ENCODE results near the gene LRRC36. TPM values are rescaled to one million over a fixed set of nuclear protein-coding genes. Genes with fewer than 3 reads are reported as not detected.

The LRRC36 gene
- polyA plus RNA-seq, 1 donor, result 2.5 TPM

DNA sequence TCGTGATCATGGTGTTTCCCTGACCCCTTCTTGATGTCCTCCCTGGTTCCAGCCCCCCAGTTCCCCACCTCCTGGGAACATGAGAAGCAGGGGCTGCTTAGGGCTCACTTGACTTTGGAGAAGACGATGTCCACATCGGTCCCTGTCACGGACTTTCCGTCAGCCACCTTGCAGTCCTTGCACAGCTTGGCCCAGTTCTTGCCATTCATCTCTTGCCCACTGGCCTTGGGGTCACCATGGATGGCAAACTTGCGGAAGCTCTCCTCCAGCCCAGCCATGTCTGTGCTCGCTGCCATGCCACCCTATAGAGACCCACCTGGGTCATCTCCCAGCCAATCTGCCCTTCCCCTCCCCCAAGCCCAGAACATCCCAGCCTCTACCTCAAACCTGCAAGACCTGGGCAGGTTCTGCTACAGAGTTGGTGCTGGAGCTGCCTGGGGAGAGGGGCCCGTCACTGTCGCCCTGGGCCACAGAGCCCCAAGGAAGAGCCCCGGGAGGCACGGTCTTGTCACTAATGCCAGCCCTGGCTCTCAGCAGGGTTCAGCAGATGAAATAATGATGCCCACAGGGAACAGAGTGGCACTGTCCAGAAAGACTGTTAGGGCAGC, 64.3 kb downstream of the LRRC36 start:
- H3K36me3 ChIP-seq (ENCODE audit: control insufficient read depth, insufficient read depth, low read length), result peaks cover 6% of the 10 kb centered on the region
- no peak for DNase-seq
- peaks cover 35% of the 10 kb centered on the region for H3K4me1 ChIP-seq (ENCODE audit: control insufficient read depth, insufficient read depth, low read length)
- H3K9me3 ChIP-seq (ENCODE audit: control insufficient read depth, low read depth, low read length), result no peaks in the 10 kb centered on the region
- H3K27ac ChIP-seq (ENCODE audit: low read length), result no peak overlapping the region
- WGBS (ENCODE audit: insufficient coverage, low lambda C conversion rate), result 100% methylated on average over 1 of the region's 11 CpGs
- H3K4me3 ChIP-seq (ENCODE audit: low read length), result no peak overlapping the region
- peaks cover 11% of the 10 kb centered on the region for H3K27me3 ChIP-seq (ENCODE audit: control insufficient read depth, insufficient read depth, low read length)

DNA sequence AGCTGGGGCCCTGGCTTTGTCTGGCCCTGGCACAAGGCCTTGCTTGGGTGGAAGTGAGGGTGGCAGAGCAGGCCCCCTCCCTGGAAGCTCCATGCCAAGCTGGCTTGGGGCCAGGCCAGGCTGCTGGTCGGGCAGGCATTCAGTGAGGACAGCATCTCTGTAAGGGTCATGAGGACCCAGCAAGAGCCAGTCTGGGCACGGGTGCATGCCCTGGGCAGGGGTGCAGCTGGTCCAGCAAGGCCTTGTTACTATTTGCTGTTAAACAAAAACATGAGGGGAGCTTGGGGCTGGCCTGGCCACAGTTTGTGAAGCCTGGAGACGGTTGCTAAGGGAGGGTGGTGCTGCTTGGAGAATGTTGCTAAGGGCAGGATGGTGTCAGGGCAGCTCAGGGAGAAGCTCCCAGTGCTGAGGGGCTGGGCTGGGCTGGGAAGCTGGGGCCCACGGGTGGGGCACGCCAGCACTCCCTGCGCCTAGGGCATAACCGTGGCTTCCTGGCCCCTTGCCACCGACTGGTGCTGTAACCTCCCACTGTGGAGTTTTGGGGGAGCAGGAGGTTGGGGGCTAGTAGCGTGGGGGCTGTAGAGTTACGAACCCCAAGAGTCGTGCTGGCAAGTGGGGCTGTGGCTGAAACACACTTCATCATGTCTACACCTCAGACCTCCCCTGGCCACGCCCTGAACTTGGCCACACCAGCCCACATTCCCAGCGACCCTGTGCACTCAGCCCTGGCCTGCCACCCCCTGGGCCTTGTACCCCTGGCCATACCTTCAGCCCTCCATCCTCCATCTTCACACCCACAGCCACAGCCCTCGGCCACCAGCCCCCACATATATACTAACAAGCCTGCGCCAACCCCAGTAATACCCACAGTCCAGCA, 65.0 kb downstream of the LRRC36 start:
- H3K36me3 ChIP-seq (ENCODE audit: control insufficient read depth, insufficient read depth, low read length), result peaks cover 6% of the 10 kb centered on the region
- DNase-seq, result peak in 1 of 2 donors; percentile 29
- WGBS (ENCODE audit: insufficient coverage, low lambda C conversion rate), result no CpG with 5 or more reads among the region's 15 CpGs
- H3K27ac ChIP-seq (ENCODE audit: low read length), result peak overlapping the region; percentile 22
- H3K4me3 ChIP-seq (ENCODE audit: low read length), result peak overlapping the region; percentile 7
- no peaks in the 10 kb centered on the region for H3K9me3 ChIP-seq (ENCODE audit: control insufficient read depth, low read depth, low read length)
- H3K27me3 ChIP-seq (ENCODE audit: control insufficient read depth, insufficient read depth, low read length), result peaks cover 11% of the 10 kb centered on the region
- peaks cover 42% of the 10 kb centered on the region for H3K4me1 ChIP-seq (ENCODE audit: control insufficient read depth, insufficient read depth, low read length)

DNA sequence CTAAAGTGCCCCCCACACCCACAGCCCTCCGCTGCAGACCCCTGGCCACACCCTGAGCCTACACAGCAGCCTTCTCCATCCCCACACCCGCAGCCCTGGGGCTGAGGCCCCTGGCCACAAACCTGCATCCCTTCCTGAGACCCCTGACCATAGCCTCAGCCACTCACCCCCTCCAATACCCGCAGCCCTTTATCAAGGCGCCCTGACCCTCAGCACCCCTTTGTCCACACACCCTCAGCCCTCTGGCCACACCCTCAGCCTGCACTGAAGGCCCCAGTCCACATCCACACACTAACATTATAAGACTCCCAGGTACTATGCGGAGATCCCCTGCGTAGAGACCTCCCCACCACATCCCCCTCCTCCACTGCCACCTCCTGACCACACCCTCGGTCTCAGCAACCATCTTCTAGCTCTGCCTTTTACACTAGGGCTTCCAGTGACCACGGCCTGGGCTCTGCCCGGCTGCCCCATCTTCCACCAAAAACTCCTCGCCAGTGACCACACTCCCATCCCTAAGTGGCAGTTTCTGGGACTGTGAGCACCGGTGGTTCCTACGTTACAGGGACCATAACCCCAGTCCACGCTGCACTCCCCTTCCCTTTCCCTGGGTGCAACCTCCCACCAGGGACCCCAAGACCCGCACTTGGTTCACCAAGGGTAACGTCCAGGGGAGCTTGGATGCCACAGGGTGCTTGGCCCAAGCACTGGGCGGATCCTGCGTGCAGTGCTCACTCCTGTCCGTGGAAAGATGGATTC, 65.9 kb downstream of the LRRC36 start:
- Histone ChIP-seq H3K4me3 (ENCODE audit: low read length) (peak overlapping the region; percentile 52), H3K27ac (ENCODE audit: low read length) (peak overlapping the region; percentile 39), H3K9me3 (ENCODE audit: control insufficient read depth, low read depth, low read length) (no peaks in the 10 kb centered on the region), H3K4me1 (ENCODE audit: control insufficient read depth, insufficient read depth, low read length) (peaks cover 50% of the 10 kb centered on the region), H3K27me3 (ENCODE audit: control insufficient read depth, insufficient read depth, low read length) (peaks cover 11% of the 10 kb centered on the region), H3K36me3 (ENCODE audit: control insufficient read depth, insufficient read depth, low read length) (peaks cover 6% of the 10 kb centered on the region)
- WGBS (ENCODE audit: insufficient coverage, low lambda C conversion rate), result no CpG with 5 or more reads among the region's 18 CpGs
- DNase-seq, result peak in 1 of 2 donors; percentile 14

DNA sequence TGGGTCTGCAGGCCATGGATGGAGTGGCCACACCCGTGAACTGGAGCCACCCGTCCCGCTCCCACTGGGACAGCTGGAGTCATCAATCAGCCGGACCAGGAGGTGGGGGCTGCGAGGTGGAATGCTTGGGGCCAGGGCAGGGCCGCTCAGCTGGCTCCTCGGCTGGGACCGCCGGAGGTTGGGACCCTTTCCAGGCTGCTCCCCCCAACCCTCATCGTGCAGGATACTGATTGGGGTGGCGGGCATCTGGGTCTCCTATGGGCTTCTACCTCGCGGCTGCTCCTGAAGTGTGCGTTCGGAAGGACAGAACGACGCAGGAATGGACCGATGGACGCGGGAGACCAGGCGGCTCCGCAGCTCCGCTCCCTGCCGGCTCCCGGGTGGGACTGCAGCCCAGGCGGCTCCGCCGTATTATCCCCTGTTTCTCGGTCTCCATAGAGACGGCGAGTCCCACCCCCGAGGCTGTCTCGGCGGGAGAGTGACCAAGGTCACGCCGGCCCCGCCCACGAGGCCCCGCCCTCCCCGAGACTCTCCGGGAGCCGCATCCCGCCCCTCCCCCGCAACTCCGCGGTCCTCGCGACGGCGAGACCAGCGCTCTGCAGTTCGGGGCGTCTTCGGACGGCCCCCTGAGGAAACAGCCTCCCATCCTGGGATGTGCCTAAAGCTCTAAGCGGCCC, 66.6 kb downstream of the LRRC36 start, which contains the start of gene TPPP3:
TPPP3 (minus strand) TSS at position 388 of the 677 bp plus-strand sequence. CDS start 2,387 bp downstream, outside the sequence.
- peaks cover 11% of the 10 kb centered on the region for H3K27me3 ChIP-seq (ENCODE audit: control insufficient read depth, insufficient read depth, low read length)
- peaks cover 52% of the 10 kb centered on the region for H3K4me1 ChIP-seq (ENCODE audit: control insufficient read depth, insufficient read depth, low read length)

DNA sequence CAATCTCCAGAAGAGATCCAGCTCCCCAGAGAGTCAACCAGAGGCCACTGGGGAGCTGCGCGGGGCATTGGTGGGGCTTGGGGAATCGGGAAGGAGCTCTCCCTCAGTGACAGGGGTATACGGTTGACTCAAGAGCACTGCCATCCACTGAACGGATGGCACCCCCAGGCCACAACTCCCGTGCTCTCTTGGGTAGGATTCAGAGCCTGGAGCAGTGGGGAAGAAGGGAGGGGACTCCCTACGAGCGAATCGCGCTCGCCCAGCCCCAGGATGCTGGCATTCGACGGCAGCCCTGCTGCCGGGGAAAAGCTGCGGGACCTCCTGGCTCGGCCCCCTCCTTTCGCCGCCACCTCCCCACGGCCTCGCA, 67.2 kb downstream of the LRRC36 start:
- DNase-seq, result no peak
- Histone ChIP-seq H3K27me3 (ENCODE audit: control insufficient read depth, insufficient read depth, low read length) (peaks cover 11% of the 10 kb centered on the region), H3K4me3 (ENCODE audit: low read length) (peak overlapping the region; percentile 52), H3K27ac (ENCODE audit: low read length) (peak overlapping the region; percentile 44), H3K4me1 (ENCODE audit: control insufficient read depth, insufficient read depth, low read length) (peaks cover 52% of the 10 kb centered on the region), H3K9me3 (ENCODE audit: control insufficient read depth, low read depth, low read length) (no peaks in the 10 kb centered on the region), H3K36me3 (ENCODE audit: control insufficient read depth, insufficient read depth, low read length) (peaks cover 6% of the 10 kb centered on the region)
- WGBS (ENCODE audit: insufficient coverage, low lambda C conversion rate), result no CpG with 5 or more reads among the region's 20 CpGs

More for the DNA sequence above, 66.6 kb downstream of the LRRC36 start, which contains the start of gene TPPP3:
- Histone ChIP-seq H3K9me3 (ENCODE audit: control insufficient read depth, low read depth, low read length) (no peaks in the 10 kb centered on the region), H3K4me3 (ENCODE audit: low read length) (peak within 1 kb of the TSS; percentile 52), H3K36me3 (ENCODE audit: control insufficient read depth, insufficient read depth, low read length) (peaks cover 6% of the 10 kb centered on the region), H3K27ac (ENCODE audit: low read length) (peak within 1 kb of the TSS; percentile 44)
- DNase-seq, result peak; percentile 84 to 87
- no CpG with 5 or more reads among the region's 56 CpGs for WGBS (ENCODE audit: insufficient coverage, low lambda C conversion rate)

DNA sequence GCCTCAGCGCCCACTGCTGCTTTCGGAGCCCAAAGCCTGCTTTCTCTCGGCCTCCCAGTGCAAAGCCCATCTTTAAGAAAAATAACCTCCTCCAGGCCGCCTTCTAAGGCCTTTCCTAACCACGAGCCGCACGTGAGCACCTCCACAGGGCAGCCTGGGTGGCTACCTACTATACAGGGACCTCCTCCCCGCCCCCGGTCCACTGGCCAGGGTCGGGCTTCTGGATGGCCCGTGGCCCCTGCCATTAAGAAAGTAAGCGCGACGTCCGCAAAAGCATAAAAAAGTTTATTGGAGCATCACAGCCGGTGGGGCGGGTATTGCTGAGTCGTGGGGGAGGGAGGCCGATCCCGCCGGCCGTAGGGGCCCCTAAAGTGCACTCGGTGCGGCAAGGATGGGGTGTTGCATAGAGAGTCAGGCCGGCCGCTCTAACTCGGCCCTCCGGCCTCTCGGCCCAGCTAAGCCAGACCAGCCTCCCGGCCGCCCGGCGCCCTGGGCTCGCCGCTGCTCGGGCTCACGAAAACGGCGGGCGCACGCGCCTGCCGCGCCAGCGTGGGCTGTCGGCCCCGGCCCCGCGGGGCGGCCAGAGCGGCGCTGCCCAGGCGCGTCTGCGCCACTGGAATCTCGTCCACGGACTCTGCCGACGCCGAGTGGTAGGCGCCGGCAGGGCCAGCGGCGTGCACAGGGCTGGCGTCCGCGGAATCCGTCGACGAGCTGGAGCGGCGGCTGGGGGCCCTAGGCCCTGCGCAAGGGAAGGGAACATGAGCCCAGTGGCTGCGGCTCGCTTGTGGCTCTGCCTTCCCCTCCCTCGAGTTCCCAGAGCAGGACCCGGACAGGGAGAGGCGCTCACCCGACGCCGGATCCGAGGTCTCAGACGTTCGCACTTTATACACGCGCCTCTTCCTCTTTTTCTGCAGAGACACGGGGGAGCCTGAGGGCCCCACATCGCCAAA, 67.8 kb downstream of the LRRC36 start:
- peaks cover 4% of the 10 kb centered on the region for H3K9me3 ChIP-seq (ENCODE audit: control insufficient read depth, low read depth, low read length)
- H3K4me1 ChIP-seq (ENCODE audit: control insufficient read depth, insufficient read depth, low read length), result peaks cover 56% of the 10 kb centered on the region
- H3K27ac ChIP-seq (ENCODE audit: low read length), result peak overlapping the region; percentile 44
- no CpG with 5 or more reads among the region's 88 CpGs for WGBS (ENCODE audit: insufficient coverage, low lambda C conversion rate)
- H3K36me3 ChIP-seq (ENCODE audit: control insufficient read depth, insufficient read depth, low read length), result peaks cover 3% of the 10 kb centered on the region
- H3K27me3 ChIP-seq (ENCODE audit: control insufficient read depth, insufficient read depth, low read length), result peaks cover 11% of the 10 kb centered on the region
- DNase-seq, result peak in 1 of 2 donors; percentile 14
- H3K4me3 ChIP-seq (ENCODE audit: low read length), result peak overlapping the region; percentile 52

DNA sequence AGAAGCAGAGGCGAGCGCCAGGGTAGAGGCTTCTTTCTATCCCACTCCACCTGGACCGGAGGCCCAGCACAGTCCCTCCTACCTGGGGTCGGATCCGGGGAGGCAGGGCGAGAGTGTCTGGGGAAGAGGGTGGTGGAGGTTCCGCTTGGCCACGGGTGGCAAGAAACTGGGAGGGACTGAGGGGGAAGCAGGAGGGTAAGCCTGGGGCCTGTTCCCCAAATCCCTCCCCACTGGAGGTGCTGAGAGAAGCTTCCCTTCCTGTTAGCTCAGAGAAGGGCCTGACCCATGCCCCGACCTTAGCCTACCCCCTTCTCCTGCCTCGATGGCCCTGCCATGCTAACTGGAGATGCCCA, 68.5 kb downstream of the LRRC36 start:
- peaks cover 11% of the 10 kb centered on the region for H3K27me3 ChIP-seq (ENCODE audit: control insufficient read depth, insufficient read depth, low read length)
- no CpG with 5 or more reads among the region's 10 CpGs for WGBS (ENCODE audit: insufficient coverage, low lambda C conversion rate)
- no peak for DNase-seq
- peaks cover 3% of the 10 kb centered on the region for H3K36me3 ChIP-seq (ENCODE audit: control insufficient read depth, insufficient read depth, low read length)
- peaks cover 4% of the 10 kb centered on the region for H3K9me3 ChIP-seq (ENCODE audit: control insufficient read depth, low read depth, low read length)
- no peak overlapping the region for H3K4me3 ChIP-seq (ENCODE audit: low read length)
- H3K4me1 ChIP-seq (ENCODE audit: control insufficient read depth, insufficient read depth, low read length), result peaks cover 59% of the 10 kb centered on the region
- no peak overlapping the region for H3K27ac ChIP-seq (ENCODE audit: low read length)

DNA sequence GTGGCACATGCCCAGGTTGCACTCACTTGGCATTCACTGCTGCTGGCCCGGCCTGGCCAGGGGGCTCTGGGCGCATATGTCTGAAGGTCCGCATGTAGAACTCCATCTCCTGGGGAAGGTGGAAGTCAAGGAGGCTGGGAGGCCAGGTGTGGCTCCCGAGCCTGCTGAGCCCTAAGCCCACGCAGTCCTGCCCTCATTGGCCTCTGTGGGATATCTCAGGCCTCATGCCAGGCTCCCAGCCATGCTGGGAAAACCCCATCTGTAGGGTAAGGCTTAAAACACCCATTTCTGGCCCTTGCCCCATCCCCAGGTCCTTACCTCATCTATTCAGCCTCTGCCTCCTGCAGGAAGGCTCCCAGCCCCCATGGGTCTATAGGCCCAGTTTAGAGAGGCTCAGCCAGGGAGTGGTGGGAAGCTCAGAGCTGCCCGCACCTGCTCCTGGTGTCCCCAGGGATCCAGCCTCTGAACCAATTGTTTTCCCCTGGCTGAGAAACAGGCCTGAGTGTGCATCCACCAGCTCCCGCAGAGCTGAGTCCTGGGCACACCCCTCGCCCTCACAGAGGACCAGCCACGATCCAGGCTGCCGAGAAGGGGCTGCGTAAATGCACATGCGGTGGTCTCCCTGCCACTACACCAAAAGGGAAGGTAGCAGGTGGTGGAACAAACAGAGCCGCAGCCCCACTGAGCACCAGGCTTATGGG, 69.0 kb downstream of the LRRC36 start:
- peak in 1 of 2 donors; percentile 30 for DNase-seq
- WGBS (ENCODE audit: insufficient coverage, low lambda C conversion rate), result 80% methylated on average over 1 of the region's 13 CpGs
- peaks cover 3% of the 10 kb centered on the region for H3K36me3 ChIP-seq (ENCODE audit: control insufficient read depth, insufficient read depth, low read length)
- H3K27ac ChIP-seq (ENCODE audit: low read length), result peak overlapping the region; percentile 7
- H3K27me3 ChIP-seq (ENCODE audit: control insufficient read depth, insufficient read depth, low read length), result peaks cover 11% of the 10 kb centered on the region
- peaks cover 4% of the 10 kb centered on the region for H3K9me3 ChIP-seq (ENCODE audit: control insufficient read depth, low read depth, low read length)
- H3K4me3 ChIP-seq (ENCODE audit: low read length), result no peak overlapping the region
- H3K4me1 ChIP-seq (ENCODE audit: control insufficient read depth, insufficient read depth, low read length), result peaks cover 59% of the 10 kb centered on the region
